Measurements from ENCODE around the gene DPP10.
"Not testable (repeated sequence)": the region's sequence is repeated elsewhere in the genome, so short reads cannot be mapped to it uniquely, and the experiment has no call there.

The DPP10 gene

GRCh38 chr2:115427436-115427835 lies 985.0 kb downstream of the DPP10 start:
- no peak for DNase-seq (ENCODE audit: low spot score)

GRCh38 chr2:115440746-115441145 lies 998.3 kb downstream of the DPP10 start:
- not testable (repeated sequence) for DNase-seq (ENCODE audit: low spot score)

- DNase-seq (ENCODE audit: low spot score): no peak
Observed at GRCh38 chr2:115443539-115444185, 1001.2 kb downstream of the DPP10 start.

GRCh38 chr2:115460008-115460407 lies 1017.6 kb downstream of the DPP10 start:
- no peak for DNase-seq (ENCODE audit: low spot score)

- DNase-seq (ENCODE audit: low spot score): no peak
Observed at GRCh38 chr2:115480741-115481140, 1038.3 kb downstream of the DPP10 start.

- DNase-seq (ENCODE audit: low spot score): no peak
Observed at GRCh38 chr2:115481842-115482241, 1039.4 kb downstream of the DPP10 start.

GRCh38 chr2:115483666-115484065 lies 1041.2 kb downstream of the DPP10 start:
- DNase-seq (ENCODE audit: low spot score): no peak

- no peak for DNase-seq (ENCODE audit: low spot score)
Observed at GRCh38 chr2:115484486-115484885, 1042.0 kb downstream of the DPP10 start.

- no peak for DNase-seq (ENCODE audit: low spot score)
Observed at GRCh38 chr2:115484983-115485382, 1042.5 kb downstream of the DPP10 start.

GRCh38 chr2:115491186-115491793 lies 1048.8 kb downstream of the DPP10 start:
- DNase-seq (ENCODE audit: low spot score): no peak

GRCh38 chr2:115505331-115505730 lies 1062.9 kb downstream of the DPP10 start:
- no peak for DNase-seq (ENCODE audit: low spot score)

- no peak for DNase-seq (ENCODE audit: low spot score)
Observed at GRCh38 chr2:115520727-115521126, 1078.3 kb downstream of the DPP10 start.

GRCh38 chr2:115524452-115524851 lies 1082.0 kb downstream of the DPP10 start:
- no peak for DNase-seq (ENCODE audit: low spot score)

GRCh38 chr2:115529627-115530026 lies 1087.2 kb downstream of the DPP10 start:
- DNase-seq (ENCODE audit: low spot score): no peak

- DNase-seq (ENCODE audit: low spot score): no peak
Observed at GRCh38 chr2:115533081-115533480, 1090.6 kb downstream of the DPP10 start.

GRCh38 chr2:115541814-115542213 lies 1099.4 kb downstream of the DPP10 start:
- no peak for DNase-seq (ENCODE audit: low spot score)

- no peak for DNase-seq (ENCODE audit: low spot score)
Observed at GRCh38 chr2:115542331-115542730, 1099.9 kb downstream of the DPP10 start.

GRCh38 chr2:115543024-115543423 lies 1100.6 kb downstream of the DPP10 start:
- no peak for DNase-seq (ENCODE audit: low spot score)

- no peak for DNase-seq (ENCODE audit: low spot score)
Observed at GRCh38 chr2:115543461-115543860, 1101.0 kb downstream of the DPP10 start.

GRCh38 chr2:115549611-115550130 lies 1107.2 kb downstream of the DPP10 start:
- no peak for DNase-seq (ENCODE audit: low spot score)

- DNase-seq (ENCODE audit: low spot score): no peak
Observed at GRCh38 chr2:115552726-115553125, 1110.3 kb downstream of the DPP10 start.

- DNase-seq (ENCODE audit: low spot score): no peak
Observed at GRCh38 chr2:115554153-115554552, 1111.7 kb downstream of the DPP10 start.

- DNase-seq (ENCODE audit: low spot score): no peak
Observed at GRCh38 chr2:115558725-115559124, 1116.3 kb downstream of the DPP10 start.

GRCh38 chr2:115560666-115561065 lies 1118.2 kb downstream of the DPP10 start:
- DNase-seq (ENCODE audit: low spot score): no peak
